Left ventricle myocardium inferior (tissue), 1 donor: ENCODE measurements around the gene NAMPT. TPM values are rescaled to one million over a fixed set of nuclear protein-coding genes. Genes with fewer than 3 reads are reported as not detected.

Experiments used
- DNase-seq: peaks from one replicate; pipeline ENCODE4 v3.0.0-alpha.2; 2020
- H3K27ac ChIP-seq: fragments of 200-600 bp; replicated peaks from 2 replicates; pipeline ENCODE4 v1.8.0; 2021
- H3K27me3 ChIP-seq: fragments of 200-600 bp; 2 replicates; pipeline ENCODE4 v1.8.0; 2021; ENCODE audit warnings: low read depth
- H3K36me3 ChIP-seq: fragments of 200-600 bp; 2 replicates; pipeline ENCODE4 v1.8.0; 2021
- H3K4me1 ChIP-seq: fragments of 200-600 bp; 2 replicates; pipeline ENCODE4 v1.8.0; 2021
- H3K4me3 ChIP-seq: fragments of 200-600 bp; 2 replicates; pipeline ENCODE4 v1.8.0; 2021; ENCODE audit warnings: mild to moderate bottlenecking, moderate library complexity
- H3K9me3 ChIP-seq: fragments of 200-600 bp; replicated peaks from 2 replicates; pipeline ENCODE4 v1.8.0; 2021
- intact Hi-C: fragments of 100-400 bp; cut with micrococcal nuclease; formaldehyde crosslinking; loops from one replicate; pipeline ENCODE4 v1.11.0; 2022
- total RNA-seq: library from RNA; stranded (reverse); fragmentation: NEBNext Ultra II Directional; extraction: Animal tissue kit (Norgen Biotek cat#: 25700); gene quantifications from one replicate; pipeline ENCODE4 v1.2.1, GENCODE V29; 2021
- TF ChIP-seq, protein P1 (sequence below): fragments of 200-600 bp; IDR thresholded peaks from 2 replicates; pipeline ENCODE4 v1.8.0; 2021; ENCODE audit warnings: antibody characterized with exemption, mild to moderate bottlenecking, borderline replicate concordance
- donor health status: DM: no; HTN: yes; CAD: no; lungs with severe emphysema.

Gene NAMPT
- total RNA-seq, 1 donor from 2014 or later: 123 TPM

DNA sequence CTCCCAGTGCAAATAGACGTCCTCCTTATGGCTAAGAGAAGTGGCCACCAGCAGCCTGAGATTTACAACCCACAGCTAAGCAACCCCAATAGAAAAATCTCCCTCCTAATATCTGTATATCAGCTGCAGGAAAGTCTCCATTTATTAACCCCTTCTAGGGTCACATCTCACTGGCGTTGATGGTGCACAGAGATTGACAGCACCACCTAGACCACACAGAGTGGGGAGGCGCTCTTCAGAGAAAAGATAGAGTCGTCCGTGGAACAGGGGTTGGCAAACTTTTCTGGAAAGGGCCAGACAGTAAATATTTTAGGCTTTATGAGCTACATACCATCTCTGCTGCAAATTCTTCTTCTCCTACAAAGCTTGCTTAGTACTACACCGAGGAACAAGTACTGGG is 60.0 kb downstream of the NAMPT start:
- Histone ChIP-seq H3K27ac (no peak overlapping the region), H3K36me3 (no peaks in the 10 kb centered on the region), H3K4me1 (peaks cover 15% of the 10 kb centered on the region), H3K4me3 (no peak overlapping the region), H3K27me3 (no peaks in the 10 kb centered on the region), H3K9me3 (no peaks in the 10 kb centered on the region)
- TF ChIP-seq, protein P1, sequence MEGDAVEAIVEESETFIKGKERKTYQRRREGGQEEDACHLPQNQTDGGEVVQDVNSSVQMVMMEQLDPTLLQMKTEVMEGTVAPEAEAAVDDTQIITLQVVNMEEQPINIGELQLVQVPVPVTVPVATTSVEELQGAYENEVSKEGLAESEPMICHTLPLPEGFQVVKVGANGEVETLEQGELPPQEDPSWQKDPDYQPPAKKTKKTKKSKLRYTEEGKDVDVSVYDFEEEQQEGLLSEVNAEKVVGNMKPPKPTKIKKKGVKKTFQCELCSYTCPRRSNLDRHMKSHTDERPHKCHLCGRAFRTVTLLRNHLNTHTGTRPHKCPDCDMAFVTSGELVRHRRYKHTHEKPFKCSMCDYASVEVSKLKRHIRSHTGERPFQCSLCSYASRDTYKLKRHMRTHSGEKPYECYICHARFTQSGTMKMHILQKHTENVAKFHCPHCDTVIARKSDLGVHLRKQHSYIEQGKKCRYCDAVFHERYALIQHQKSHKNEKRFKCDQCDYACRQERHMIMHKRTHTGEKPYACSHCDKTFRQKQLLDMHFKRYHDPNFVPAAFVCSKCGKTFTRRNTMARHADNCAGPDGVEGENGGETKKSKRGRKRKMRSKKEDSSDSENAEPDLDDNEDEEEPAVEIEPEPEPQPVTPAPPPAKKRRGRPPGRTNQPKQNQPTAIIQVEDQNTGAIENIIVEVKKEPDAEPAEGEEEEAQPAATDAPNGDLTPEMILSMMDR: no peak
- no peak for DNase-seq
- intact Hi-C loops: no loop called here

DNA sequence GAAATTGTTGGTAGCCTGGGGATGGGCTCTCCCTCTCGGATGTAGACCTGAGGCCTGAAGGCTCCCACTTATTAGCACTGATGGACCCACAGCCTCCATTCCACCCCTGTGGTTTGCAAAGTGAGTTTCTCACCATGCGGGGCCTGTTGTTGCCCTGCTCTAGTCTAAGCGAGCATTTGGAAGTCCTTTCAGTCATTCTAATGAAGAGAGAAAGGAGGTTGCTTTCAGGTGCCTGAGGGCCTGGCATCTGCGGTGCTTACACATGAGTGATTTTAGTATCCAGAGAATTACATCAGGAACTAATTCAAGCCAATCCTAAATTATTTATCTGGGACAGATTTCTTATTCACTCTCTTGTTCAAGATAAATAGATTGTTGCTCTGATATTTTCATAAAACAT is 61.6 kb downstream of the NAMPT start:
- Histone ChIP-seq H3K27me3 (no peaks in the 10 kb centered on the region), H3K4me3 (no peak overlapping the region), H3K9me3 (no peaks in the 10 kb centered on the region), H3K4me1 (peaks cover 32% of the 10 kb centered on the region), H3K27ac (peak overlapping the region; percentile 34), H3K36me3 (no peaks in the 10 kb centered on the region)
- intact Hi-C loops: no loop called here
- DNase-seq: no peak
- TF ChIP-seq, protein P1: no peak

DNA sequence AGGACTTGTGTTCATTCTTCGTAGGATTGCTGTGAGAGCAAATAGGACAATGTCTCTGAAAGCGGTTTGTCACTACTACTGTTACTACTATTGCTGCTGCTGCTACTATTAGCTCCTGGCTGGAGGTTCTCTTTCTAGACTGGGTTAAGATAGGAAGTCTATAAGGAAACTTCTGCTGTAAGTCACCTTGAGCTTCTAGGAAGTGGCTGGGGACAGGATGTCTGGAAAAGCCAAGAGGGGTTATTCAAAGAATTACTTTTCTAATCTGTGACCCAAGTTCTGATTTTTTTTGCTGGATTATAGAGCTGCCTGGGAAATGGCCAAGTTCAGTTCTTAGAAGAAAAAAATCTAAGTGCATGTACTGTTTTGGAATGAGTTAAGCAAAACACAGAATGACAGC is 62.2 kb downstream of the NAMPT start:
- intact Hi-C loops: no loop called here
- H3K4me3 ChIP-seq: no peak overlapping the region
- peaks cover 38% of the 10 kb centered on the region for H3K4me1 ChIP-seq
- no peak for DNase-seq
- no peaks in the 10 kb centered on the region for H3K36me3 ChIP-seq
- no peaks in the 10 kb centered on the region for H3K9me3 ChIP-seq
- no peaks in the 10 kb centered on the region for H3K27me3 ChIP-seq
- H3K27ac ChIP-seq: peak overlapping the region; percentile 34
- TF ChIP-seq, protein P1: no peak

DNA sequence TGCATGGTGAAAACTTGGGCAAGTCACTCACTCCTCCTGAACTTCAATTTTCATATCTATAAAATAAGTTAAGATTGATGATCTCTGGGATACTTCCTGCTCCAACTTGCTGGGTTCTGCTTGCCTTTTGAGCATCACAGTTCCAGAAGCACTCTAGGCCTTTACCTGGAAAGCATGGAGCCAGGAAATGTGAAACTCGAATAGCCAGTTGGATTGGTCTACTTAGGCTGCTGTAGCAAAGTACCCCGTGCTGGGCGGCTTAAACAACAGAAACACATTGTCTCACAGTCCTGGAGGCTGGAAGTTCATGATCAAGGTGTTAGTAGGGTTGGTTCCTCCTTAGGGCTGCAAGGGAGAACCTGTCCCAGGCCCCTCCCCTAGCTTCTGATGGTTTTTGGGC is 64.5 kb downstream of the NAMPT start:
- no peaks in the 10 kb centered on the region for H3K9me3 ChIP-seq
- no peak overlapping the region for H3K4me3 ChIP-seq
- no peak for DNase-seq
- intact Hi-C loops: no loop called here
- TF ChIP-seq, protein P1: no peak
- no peaks in the 10 kb centered on the region for H3K27me3 ChIP-seq
- peaks cover 59% of the 10 kb centered on the region for H3K4me1 ChIP-seq
- H3K27ac ChIP-seq: no peak overlapping the region
- H3K36me3 ChIP-seq: no peaks in the 10 kb centered on the region

DNA sequence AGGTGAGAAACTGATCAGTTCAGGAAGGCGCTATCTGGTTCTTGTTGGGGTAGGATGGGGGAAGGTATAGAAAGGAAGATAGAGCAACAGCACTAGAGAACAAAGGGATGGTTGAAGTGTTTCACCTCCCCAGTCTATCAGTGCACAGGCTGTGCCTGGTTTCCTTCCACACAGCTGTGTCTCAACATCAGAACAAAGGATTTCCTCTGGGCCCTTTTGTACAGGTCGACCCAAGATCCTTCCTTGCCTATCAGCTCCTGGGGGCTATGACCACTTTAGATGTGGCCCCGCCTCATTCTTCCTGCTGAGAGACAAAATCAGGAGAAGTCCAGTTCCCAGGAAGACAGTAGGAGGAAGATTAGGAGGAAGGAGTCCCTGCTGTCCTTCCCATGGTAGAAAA is 65.6 kb downstream of the NAMPT start:
- DNase-seq: no peak
- H3K9me3 ChIP-seq: no peaks in the 10 kb centered on the region
- H3K36me3 ChIP-seq: no peaks in the 10 kb centered on the region
- H3K27me3 ChIP-seq: no peaks in the 10 kb centered on the region
- peaks cover 59% of the 10 kb centered on the region for H3K4me1 ChIP-seq
- no peak overlapping the region for H3K4me3 ChIP-seq
- peak overlapping the region; percentile 97 for H3K27ac ChIP-seq
- TF ChIP-seq, protein P1: no peak
- intact Hi-C loops: loop anchor here (5.0 kb wide), 1 partner anchor 37 kb away; no protein-coding TSS in a partner anchor

DNA sequence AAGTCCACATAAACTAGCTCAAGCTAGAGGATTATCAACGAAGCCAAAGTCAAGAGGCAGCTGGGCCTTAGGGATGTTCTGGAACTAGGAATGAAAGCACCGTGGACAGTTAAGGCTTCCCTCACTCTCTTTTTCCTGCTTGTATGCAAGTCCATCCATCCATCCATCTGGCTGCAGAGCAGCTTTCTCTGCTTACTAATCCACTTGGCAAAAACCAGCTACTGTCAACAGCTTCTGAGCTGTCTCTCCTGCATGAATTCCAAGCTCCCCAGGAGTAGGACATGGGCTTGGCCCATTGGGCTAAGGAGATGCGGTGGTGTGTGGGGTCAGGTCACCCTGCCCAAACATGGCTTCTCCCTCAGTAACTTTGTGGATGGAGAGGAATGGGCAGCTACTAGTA is 66.2 kb downstream of the NAMPT start:
- TF ChIP-seq, protein P1: no peak
- Histone ChIP-seq H3K27me3 (no peaks in the 10 kb centered on the region), H3K36me3 (no peaks in the 10 kb centered on the region), H3K27ac (peak overlapping the region; percentile 97), H3K9me3 (no peaks in the 10 kb centered on the region), H3K4me1 (peaks cover 58% of the 10 kb centered on the region), H3K4me3 (no peak overlapping the region)
- no peak for DNase-seq
- intact Hi-C loops: loop anchor here (5.0 kb wide), 1 partner anchor 36 kb away; no protein-coding TSS in a partner anchor
